ENCODE measurements around the gene IFIT1.

DNA sequence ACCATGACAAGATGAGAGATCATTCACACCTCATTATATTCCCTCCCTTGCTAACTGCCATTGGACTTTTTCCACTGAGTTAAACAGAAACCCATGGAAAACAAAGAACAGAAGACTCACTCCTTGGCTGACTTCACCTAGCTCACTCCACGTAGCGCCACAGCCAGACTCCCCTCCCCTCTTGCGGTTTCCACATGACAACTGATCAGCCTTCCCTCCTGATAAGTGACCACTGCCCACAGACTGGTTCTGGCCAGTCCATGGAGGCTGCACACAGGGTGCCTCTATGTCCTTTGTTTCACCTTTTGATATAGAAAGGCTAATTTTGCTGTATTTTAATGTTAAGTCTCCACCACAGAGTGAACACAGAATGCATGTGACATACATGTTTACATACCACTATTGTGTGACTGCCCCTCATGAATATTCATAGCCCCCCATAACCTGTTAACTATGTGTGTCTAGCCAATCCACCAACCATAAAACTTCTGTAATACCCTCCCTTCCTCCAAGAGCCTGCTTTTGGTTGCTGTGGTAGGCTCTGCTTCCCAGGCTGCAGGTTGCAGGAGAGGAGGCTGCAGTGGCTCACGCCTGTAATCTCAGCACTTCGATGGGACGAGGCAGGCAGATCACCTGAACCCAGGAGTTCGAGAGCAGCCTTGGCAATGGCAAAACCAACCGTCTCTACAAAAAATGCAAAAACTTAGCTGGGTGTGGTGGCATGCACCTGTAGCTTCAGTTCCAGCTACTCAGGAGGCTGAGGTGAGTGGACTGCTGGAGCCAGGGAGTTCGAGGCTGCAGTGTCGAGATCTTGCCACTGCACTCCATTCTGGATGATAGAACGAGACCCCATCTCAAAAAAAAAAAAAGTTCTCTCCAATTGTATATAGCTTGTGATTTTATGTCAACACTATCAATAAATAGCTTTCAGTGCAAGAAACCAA lies 12.0 kb downstream of the IFIT1 start:
- TF ChIP-seq, protein P1, sequence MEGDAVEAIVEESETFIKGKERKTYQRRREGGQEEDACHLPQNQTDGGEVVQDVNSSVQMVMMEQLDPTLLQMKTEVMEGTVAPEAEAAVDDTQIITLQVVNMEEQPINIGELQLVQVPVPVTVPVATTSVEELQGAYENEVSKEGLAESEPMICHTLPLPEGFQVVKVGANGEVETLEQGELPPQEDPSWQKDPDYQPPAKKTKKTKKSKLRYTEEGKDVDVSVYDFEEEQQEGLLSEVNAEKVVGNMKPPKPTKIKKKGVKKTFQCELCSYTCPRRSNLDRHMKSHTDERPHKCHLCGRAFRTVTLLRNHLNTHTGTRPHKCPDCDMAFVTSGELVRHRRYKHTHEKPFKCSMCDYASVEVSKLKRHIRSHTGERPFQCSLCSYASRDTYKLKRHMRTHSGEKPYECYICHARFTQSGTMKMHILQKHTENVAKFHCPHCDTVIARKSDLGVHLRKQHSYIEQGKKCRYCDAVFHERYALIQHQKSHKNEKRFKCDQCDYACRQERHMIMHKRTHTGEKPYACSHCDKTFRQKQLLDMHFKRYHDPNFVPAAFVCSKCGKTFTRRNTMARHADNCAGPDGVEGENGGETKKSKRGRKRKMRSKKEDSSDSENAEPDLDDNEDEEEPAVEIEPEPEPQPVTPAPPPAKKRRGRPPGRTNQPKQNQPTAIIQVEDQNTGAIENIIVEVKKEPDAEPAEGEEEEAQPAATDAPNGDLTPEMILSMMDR (IDR thresholded peaks at IDR 0.05; ENCODE audit: insufficient read depth, low read length): no peak
- TF ChIP-seq POLR2AphosphoS5 (IDR thresholded peaks at IDR 0.05; ENCODE audit: low read depth): no peak
- TF ChIP-seq, protein P2, sequence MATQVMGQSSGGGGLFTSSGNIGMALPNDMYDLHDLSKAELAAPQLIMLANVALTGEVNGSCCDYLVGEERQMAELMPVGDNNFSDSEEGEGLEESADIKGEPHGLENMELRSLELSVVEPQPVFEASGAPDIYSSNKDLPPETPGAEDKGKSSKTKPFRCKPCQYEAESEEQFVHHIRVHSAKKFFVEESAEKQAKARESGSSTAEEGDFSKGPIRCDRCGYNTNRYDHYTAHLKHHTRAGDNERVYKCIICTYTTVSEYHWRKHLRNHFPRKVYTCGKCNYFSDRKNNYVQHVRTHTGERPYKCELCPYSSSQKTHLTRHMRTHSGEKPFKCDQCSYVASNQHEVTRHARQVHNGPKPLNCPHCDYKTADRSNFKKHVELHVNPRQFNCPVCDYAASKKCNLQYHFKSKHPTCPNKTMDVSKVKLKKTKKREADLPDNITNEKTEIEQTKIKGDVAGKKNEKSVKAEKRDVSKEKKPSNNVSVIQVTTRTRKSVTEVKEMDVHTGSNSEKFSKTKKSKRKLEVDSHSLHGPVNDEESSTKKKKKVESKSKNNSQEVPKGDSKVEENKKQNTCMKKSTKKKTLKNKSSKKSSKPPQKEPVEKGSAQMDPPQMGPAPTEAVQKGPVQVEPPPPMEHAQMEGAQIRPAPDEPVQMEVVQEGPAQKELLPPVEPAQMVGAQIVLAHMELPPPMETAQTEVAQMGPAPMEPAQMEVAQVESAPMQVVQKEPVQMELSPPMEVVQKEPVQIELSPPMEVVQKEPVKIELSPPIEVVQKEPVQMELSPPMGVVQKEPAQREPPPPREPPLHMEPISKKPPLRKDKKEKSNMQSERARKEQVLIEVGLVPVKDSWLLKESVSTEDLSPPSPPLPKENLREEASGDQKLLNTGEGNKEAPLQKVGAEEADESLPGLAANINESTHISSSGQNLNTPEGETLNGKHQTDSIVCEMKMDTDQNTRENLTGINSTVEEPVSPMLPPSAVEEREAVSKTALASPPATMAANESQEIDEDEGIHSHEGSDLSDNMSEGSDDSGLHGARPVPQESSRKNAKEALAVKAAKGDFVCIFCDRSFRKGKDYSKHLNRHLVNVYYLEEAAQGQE (IDR thresholded peaks at IDR 0.05; ENCODE audit: insufficient replicate concordance, low read depth): no peak
- no peak for TF ChIP-seq GABPA (IDR thresholded peaks at IDR 0.05; ENCODE audit: low read depth)
